Stimulated activated naive CD8-positive, alpha-beta T cell treated with anti-CD3 and anti-CD28 coated beads, Interleukin-15, Interleukin-2, amounts not matched to agents 100 ng/mL and 50 ng/mL, for 24 hours (primary cell): ENCODE results near the gene HCAR2.
"Not testable (repeated sequence)": the region's sequence is repeated elsewhere in the genome, so short reads cannot be mapped to it uniquely, and the experiment has no call there.

Experiments used
- H3K27ac Mint-ChIP-seq: one replicate; pipeline ENCODE4 v1.8.0; 2021; ENCODE audit warnings: mild to moderate bottlenecking, mixed read lengths
- H3K27me3 Mint-ChIP-seq: one replicate; pipeline ENCODE4 v1.8.0; 2021; ENCODE audit warnings: mixed read lengths
- H3K36me3 Mint-ChIP-seq: one replicate; pipeline ENCODE4 v1.8.0; 2021; ENCODE audit warnings: low read depth, mixed read lengths
- H3K4me1 Mint-ChIP-seq: one replicate; pipeline ENCODE4 v1.8.0; 2021; ENCODE audit warnings: low read depth, mixed read lengths
- H3K4me3 Mint-ChIP-seq: one replicate; pipeline ENCODE4 v1.8.0; 2021; ENCODE audit warnings: mild to moderate bottlenecking, mixed read lengths
- H3K9me3 Mint-ChIP-seq: one replicate; pipeline ENCODE4 v1.8.0; 2021; ENCODE audit warnings: mixed read lengths

The HCAR2 gene

GRCh38 chr12:122659579-122659978, 43.6 kb downstream of the HCAR2 start:
- H3K27me3 Mint-ChIP-seq = no peaks in the 10 kb centered on the region
- peaks cover 5% of the 10 kb centered on the region for H3K4me1 Mint-ChIP-seq
- no peak overlapping the region for H3K27ac Mint-ChIP-seq
- H3K9me3 Mint-ChIP-seq = no peaks in the 10 kb centered on the region
- no peaks in the 10 kb centered on the region for H3K36me3 Mint-ChIP-seq
- no peak overlapping the region for H3K4me3 Mint-ChIP-seq

DNA sequence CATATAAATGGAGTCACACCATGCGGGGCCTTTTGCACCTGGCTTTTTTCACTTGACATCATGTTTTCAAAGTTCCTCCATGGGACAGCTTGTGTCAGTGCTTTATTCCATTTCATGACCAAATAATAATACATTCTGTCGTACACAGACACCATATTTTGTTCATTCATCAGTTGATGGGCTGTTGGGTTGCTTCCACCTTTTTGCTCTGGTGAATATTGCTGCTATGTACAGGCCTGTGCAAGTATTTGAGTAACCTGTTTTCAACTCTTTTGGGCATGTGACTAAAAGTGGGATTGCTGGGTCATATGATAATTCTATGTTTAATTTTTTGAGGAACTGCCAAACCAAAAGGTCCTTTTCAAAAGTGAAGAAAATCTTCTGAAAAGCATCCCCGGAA, 46.9 kb downstream of the HCAR2 start:
- Mint-ChIP-seq H3K9me3 (no peaks in the 10 kb centered on the region), H3K36me3 (no peaks in the 10 kb centered on the region), H3K4me3 (no peak overlapping the region), H3K27me3 (no peaks in the 10 kb centered on the region), H3K4me1 (peaks cover 5% of the 10 kb centered on the region), H3K27ac (no peak overlapping the region)

DNA sequence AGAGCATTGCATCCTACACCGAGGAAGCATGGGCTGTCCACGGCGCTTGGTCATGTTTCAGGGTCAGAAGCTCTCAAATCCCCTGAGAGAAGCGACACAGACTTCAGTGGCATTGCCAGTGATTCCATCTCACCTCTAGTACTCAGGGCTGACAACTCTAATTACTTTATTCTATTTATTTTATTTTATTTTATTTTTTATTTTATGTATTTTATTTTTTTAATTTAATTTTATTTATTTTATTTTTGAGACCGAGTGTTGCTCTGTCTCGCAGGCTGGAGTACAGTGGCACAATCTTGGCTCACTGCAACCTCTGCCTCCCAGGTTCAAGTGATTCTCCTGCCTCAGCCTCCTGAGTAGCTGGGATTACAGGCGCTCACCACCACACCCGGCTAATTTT, 49.9 kb downstream of the HCAR2 start:
- H3K4me1 Mint-ChIP-seq, H3K27ac Mint-ChIP-seq, H3K36me3 Mint-ChIP-seq, H3K4me3 Mint-ChIP-seq, H3K9me3 Mint-ChIP-seq, H3K27me3 Mint-ChIP-seq: not testable (repeated sequence)

DNA sequence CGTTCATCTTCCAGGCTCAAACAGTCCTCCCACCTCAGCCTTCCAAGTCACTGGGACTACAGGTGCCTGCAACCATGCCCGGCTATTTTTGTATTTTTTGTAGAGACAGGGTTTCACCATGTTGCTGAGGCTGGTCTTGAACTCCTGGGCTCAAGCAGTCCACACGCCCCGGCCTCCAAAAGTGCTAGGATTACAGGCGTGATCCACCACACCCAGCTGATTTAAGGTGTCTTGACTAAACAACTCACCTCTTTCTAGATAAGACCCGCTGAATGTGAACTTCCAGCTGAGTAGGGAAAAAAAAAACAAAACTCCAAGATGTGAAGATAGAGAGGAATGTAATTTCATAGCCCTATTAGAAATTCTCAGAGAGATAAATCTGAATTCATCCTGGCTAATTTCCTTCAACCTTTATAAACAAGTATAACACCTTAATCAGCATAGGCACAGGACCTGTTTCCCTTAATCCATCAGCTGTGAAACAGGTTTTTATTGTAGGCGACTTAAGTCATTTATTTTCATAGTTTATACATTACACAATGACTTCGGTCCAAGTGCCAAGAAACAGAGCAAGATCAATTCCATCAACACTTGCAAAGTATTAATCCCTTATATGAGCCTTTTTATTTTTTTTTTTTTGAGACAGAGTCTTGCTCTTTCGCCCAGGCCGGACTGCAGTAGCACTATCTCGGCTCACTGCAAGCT, 51.5 kb downstream of the HCAR2 start:
- H3K9me3 Mint-ChIP-seq = no peaks in the 10 kb centered on the region
- no peak overlapping the region for H3K27ac Mint-ChIP-seq
- no peak overlapping the region for H3K4me3 Mint-ChIP-seq
- no peaks in the 10 kb centered on the region for H3K27me3 Mint-ChIP-seq
- H3K4me1 Mint-ChIP-seq = peaks cover 13% of the 10 kb centered on the region
- no peaks in the 10 kb centered on the region for H3K36me3 Mint-ChIP-seq
